Inflammatory macrophage treated with lipopolysaccharide for 1 hour (primary cell): ENCODE results near the gene RNF10.
"Not testable (repeated sequence)": the region's sequence is repeated elsewhere in the genome, so short reads cannot be mapped to it uniquely, and the experiment has no call there.

Experiments used
- DNase-seq, 2 donors: peaks; one replicate each; pipeline ENCODE4 v3.0.0-alpha.2; 2020 to 2022

Gene RNF10

DNA sequence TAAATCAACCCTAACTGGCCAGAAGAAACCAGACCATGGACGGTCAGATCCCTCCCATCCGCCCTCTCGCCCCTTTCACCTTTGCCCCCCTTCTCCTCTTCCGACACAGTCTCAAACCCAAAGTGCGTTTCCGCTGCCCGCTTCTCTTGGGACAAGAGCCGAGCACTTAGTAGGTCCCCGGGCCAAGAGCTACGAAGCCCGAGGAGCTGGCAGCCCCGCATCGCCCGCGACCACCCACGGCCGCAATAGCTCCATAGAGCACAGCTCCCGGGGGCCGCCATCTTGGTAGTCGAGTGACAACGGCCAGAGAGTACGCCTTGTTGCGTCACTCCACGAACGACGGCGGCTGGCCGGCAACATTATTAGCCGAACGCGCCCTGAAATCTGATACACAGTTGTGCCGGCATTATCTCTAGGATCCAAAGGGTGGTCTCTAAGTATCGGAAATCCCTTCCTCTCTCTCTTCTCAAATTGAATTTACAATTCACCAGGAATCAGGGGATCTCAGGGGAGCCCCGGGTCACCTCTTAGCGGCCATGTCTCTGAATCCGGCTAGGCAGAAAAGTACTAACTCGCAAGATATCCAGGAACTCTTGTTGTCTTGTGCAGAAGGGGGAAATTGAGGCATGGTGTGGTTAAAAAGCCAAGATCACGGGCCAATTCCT lies 5.2 kb upstream of the RNF10 start, which contains the start of gene COQ5:
Gene COQ5 (minus strand): TSS at position 298 of the 665 bp plus-strand sequence. CDS start 17 bp downstream, at position 281.
- DNase-seq, result peak; percentile 77 to 94

DNA sequence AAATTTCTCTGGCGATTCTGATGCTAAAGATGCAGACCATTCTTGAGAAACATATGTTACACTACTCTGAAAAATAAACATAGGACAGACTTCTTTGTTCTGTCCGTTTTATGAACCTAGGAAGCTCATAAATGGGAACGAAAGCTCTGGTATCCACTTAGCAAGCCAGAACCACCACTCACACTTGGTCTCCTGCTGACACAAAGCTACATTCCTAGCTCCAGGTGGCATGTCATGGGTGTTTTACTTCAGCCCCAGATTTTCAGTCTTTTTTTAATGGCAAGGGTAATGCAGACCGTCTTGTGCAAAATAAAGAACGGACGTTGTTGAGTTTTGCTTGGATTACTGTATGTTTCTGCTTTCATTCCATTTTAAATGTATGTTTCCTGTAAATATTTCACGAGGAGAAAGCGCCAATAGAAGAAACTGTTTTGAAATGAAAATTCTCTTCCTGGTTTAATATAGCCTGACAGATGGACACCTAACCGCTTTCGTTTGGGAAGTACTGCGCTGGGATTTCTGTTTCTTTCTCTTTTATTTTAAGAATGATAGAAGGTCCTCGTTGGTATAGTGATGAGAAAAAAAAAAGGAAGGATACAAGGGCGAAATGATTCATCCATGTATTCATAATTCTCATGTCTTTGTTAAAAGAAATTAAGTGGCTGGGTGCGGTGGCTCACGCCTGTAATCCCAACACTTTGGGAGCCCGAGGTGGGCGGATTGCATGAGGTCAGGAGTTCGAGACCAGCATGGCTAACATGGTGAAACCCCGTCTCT lies 4.3 kb upstream of the RNF10 start:
- peak; percentile 69 to 75 for DNase-seq

DNA sequence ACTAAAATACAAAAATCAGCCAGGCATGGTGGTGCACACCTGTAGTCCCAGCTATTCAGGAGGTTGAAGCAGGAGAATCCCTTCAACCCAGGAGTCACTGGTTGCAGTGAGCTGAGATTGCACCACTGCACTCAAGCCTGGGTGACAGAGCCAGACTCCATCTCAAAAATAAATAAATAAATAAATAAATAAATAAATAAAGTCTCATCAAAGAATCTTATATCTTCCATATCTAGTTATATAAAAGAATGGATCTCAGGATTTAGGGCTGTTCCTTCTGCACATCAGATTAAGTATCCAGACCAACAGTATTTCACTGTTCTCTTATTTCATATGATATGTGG lies 3.8 kb upstream of the RNF10 start:
- DNase-seq, result not testable (repeated sequence)

DNA sequence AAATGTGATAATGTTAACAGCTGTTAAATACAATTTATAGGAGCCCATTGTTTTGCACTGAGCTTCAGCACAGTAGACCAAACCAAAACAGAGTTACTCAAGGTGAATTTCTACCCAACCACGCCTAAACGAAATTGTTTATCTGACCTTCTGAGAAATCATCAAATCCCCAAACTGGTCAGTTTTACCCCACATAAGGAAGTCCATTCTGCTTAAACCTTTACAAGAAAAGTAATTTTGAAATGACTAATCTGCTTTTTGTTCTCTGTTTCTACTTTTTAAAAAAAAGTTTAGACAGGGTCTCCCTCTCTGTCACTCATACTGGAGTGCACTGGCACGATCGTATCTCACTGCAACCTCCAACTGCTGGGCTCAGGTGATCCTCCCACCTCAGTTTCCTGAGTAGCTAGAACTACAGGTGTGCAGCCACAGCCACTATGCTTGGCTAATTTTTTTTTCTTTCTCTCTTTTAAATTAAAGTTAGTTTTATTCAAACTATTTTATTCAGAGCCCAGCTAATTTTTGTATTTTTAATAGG lies 1.4 kb upstream of the RNF10 start:
- no peak for DNase-seq

DNA sequence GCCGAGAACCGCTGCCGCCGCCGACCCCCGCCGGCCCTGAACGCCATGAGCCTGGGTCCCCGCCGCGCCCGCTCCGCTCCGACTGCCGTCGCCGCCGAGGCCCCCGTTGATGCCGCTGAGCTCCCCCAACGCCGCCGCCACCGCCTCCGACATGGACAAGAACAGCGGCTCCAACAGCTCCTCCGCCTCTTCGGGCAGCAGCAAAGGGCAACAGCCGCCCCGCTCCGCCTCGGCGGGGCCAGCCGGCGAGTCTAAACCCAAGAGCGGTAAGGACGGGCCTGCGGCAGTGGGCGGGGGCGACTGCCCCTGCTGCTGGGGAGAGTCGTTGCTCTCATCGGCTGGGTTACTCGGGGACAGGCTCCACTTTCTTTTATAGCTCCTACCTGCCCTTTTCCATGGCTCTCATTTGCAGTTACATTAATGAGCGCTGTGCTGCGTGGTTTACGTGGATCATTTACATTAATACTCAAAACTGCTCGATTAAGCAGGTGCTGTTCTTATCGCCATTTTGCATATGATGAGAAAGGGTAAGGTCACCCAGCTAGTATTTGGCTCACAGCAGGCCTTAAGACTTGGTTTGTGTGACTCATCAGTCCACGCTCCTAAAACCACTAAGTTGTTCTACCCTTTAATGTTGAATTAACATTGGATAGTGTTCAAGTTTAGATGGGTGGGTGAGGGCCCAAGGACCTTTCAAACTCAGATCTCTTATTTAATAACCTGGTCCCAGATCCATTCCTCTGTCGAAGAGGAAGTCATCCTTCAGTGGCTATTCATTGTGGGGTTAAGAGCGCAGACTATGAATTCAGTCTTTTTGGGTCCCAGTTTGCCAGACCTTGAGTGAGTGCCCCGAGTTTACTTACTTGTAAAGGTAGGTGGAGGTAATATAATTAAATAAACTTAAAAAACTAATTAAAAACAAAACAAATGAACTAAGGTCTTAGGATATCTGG lies 823 bp downstream of the RNF10 start:
- DNase-seq, result peak; percentile 22 to 35

DNA sequence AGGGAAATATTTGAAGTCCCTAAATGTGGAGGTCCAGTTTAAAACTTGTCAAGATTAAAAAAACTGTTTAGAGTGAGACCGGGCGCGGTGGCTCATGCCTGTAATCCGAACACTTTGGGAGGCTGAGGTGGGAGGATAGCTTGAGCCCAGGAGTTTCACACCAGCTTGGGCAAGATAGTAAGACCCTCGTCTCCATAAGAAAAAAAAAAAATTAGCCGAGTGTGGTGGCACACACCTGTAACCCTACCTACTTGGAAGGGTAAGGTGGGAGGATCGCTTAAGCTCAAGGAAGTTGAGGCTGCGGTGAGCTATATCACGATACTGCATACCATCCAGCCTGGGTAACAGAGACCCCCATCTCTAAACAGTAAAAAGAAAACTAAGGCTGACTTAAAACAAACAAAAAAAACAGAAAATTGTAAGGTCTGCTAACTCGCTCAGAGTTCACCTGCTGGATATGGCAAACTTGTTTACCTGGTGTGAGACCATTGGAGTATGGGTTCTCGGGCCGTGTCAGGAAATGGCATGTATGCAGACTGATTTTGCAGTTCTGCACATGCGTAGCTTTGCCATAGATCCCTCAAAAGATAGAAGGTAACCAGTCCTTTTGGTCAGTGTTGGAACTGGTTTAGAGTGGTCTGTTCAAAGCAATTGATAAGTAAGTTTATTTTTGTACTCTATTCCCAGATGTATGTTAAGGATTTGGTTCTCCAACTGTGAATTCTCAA lies 2.1 kb downstream of the RNF10 start:
- DNase-seq, result no peak

DNA sequence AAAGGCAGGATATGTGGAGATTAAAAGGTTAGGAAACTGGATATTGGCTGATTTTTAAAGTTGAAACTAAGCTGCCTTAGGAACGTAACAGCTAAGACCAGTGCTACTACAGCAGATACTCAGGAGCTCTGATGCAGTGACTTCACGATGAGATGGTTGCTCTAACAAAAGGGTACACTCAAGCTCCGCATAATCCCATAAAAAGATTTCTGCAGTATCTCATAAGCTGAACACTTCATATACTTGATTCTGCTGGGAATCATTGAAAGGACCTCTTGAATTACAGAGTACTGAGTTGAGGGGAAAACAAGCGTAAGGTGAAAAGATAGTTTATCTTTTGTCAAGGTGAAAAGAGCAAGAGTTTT lies 3.7 kb downstream of the RNF10 start:
- no peak for DNase-seq

DNA sequence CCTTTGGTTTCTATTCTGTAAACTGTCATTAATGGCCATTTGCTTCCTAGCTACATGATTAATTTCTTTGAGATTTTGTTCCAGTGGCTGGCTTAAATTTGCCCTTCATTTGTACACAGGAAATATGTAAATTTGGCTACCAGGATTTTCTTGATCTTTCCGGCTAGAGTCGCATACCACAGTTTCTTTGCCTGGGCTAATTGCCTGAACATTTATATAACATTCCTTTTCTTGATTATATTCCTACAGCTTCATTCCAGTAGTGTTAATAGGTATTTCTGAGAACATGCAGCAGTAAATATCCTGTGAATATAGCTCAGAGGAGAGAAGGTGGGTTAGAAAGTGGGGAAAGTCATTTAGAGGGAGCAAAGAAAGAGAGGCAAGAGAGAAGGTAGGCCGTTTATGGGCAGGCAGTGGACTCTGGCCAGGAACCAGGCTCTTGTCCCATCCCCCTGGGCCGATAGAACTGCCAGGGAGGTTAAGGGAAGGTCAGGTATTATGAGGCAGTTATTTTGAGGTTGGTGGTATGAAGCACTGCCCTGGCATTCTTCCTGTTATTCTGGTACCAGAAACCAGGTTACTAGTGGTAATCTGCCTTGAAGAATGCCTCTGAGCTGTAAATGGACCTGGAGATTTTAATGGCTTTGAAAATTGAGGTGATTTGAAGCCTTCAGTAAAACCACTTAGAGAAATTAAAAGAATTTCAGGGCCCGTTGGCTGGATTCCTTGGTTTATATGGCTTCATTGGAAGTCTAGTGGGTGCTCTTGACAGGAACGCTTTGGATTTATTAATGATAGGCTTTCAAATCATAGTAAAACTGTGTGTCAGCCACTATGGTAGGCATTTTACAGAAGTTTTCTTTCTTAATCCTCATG lies 4.4 kb downstream of the RNF10 start:
- DNase-seq, result peak in 1 of 2 donors; percentile 20

DNA sequence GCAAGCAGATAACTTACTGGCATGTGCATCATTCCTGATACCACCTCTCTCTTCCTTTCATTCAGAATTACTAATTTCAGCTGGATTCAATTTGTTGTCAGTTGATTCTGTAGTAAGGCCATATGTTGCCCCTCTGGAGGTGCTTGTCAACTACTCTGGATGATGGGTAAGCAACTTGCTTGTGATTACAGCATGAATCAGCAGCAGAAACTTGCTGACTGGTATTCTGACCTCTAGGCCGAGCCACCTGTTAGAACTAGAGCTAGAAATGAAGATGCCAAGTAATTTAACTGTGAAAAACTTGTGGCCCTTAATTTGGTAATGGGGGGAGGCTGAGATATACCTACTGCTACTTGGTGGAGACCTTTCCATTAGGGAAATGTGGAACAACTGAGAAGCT lies 5.1 kb downstream of the RNF10 start:
- no peak for DNase-seq

DNA sequence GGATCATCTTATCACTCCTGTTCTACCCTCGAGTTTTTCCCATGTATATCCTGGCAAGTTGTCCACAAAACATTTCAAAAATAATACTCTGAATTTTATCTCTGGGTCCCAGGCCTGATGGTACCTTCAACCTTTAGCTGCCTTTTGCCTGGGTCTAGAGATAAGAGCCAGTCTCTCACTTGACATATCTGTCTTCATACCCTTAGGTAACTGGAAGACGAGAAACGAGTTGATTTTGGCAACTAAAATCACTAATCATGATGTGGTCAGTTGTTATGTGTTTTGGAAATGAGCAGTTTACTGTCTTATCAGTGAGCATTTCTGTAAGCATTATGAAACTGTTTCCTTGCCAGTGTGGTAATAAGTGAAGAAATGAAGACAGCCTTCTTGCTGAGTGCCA lies 6.3 kb downstream of the RNF10 start:
- peak; percentile 37 to 51 for DNase-seq

DNA sequence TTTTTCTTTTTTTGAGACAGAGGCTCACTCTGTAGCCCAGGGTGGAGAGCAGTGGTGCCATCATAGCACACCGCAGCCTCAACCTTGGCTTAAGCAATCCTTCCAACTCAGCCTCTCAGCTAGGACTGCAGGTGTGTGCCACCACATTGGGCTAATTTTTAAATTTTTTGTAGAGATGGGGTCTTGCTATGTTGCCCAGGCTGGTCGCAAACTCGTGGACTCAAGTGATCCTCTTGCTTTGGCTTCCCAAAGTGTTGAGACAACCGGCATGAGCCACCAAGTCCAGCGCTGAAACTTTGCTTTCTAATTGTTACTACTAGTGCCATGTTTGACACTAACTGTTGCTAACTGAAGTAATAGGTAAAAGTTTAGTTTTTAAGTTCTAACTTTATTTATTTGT lies 8.0 kb downstream of the RNF10 start:
- DNase-seq, result no peak

DNA sequence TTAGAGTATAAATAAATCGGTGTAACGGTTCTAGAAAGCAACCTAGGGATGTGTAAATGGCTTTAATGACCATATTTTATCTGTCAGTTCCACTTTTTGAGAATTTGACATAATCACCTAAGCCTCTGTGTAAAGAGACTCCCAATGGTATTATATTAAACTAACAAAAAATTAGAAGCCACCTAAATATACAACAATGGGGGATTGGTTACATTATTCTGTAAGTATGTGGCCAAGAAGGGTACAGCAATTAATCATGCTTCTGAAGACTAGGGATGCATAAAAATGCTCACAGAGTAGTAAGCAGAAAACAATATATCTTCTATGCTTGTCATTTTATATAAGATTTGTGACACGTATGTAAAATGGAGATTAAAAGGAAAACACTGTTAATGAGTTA lies 10.5 kb downstream of the RNF10 start:
- no peak for DNase-seq

DNA sequence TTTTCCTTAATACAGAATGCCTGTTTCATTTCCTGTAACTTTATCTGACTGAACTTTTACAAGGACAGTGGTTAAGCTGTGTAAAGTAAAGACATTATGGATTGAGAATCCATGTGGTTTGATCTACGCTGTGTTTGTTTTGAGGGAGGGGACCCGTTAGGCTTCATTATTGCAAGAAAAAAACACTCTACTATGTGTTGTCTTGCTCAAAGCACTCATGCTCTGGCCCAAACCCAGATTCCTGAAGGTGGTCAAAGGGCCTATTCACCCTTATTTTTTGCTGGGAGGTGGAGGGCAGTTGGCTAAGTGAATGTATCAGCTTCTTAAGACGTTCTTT lies 11.9 kb downstream of the RNF10 start:
- no peak for DNase-seq

DNA sequence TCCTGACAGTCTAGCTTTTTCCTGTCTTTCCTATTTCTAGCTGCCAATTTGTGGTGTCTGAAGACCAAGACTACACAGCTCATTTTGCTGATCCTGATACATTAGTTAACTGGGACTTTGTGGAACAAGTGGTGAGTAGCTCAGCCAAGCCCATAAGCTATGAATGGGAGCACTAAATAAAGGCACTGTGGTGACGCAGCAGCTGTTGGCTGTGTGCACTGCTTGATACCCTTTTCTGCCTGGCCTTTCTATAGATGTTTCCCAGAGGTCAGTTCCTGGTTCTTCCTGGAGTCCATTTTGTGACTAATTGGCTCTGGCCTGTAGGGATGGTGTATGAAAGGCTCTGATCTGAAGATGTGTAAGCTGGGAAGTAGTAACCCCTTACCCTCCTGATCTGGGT lies 20.5 kb downstream of the RNF10 start:
- no peak for DNase-seq

DNA sequence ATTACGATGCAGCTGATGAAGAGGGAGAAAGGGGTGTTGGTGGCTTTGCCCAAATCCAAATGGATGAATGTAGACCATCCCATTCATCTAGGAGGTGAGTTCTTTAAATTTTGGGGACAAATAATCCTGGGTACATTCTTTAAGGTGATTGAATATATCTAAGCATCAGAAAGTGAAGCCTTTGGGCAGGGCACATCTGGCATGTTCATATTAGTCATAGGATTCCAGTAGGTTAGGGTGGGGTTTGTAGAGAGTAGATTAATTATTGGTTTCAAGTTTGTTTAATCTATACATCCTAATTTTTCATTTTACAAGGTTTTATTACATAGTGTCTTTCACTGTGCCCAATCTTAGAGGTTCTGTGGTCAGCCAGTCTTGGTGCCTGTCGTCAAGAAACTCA lies 23.4 kb downstream of the RNF10 start:
- no peak for DNase-seq

DNA sequence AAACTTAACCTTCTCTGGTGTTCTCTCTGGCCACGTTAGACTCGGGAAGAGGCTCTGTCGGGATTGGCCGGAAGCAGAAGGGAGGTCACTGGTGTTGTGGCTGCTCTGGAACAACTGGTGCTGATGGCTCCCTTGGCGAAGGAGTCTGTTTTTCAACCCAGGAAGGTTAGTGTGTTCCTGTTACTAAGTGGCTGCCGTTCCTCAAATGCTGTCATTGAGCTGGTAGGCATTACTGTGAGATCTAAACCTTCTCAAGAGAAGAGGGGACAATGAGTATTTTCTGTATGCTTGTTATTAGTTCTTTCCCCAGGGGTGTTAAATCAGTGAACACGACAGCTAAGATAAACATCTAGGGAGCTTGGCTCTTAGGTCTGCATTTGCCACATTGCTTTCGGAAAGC lies 28.8 kb downstream of the RNF10 start:
- DNase-seq, result no peak

DNA sequence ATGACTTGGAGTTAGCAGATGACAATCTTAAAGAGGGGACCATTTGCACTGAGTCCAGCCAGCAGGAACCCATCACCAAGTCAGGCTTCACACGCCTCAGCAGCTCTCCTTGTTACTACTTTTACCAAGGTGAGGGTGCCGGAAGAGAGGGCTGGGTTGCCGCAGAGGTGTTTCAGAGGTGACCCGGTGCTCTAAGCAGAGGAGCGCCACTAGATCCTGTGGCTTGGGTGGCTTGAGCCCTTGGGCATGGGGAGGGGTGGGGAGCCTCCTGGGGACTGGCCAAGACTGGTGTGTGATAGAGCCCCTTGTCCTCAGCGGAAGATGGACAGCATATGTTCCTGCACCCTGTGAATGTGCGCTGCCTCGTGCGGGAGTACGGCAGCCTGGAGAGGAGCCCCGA lies 29.3 kb downstream of the RNF10 start:
- no peak for DNase-seq

DNA sequence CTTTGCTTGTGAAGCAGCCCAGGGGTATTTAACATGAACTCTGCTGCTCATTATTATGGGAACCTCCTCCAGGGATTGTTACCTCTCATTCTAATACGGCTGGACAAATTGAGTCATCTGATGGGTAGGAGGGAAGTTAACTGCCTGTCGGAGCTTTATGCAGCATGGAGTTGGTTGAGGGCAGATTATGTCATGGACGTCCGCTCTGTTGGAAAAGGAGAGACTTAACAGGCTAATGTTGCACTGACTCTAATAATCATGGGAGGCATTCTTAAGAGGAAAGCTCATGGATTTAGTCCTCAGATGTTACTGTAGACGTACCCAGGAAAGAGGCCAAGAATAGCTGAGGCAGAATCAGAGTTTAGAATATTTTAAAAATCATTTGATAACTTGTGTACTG lies 37.1 kb downstream of the RNF10 start:
- DNase-seq, result no peak

DNA sequence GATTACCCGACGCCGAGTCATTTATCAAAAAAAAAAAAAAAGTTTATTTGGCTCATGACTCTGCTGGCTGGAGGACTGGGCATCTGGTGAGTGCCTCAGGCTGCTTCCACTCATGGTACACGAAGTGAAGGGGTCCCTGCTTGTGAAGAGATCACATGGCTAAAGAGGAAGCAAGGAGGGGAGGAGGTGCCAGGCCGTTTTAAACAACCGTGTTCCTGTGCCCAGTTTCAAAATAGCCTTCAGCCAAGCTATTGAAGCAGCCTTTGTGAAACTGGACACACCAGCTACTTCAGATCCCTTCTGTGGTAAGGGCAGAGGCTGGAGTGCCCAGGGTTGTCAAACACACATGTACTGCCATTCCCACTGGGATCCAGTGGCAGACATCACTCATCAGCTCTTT lies 39.4 kb downstream of the RNF10 start:
- DNase-seq, result no peak

DNA sequence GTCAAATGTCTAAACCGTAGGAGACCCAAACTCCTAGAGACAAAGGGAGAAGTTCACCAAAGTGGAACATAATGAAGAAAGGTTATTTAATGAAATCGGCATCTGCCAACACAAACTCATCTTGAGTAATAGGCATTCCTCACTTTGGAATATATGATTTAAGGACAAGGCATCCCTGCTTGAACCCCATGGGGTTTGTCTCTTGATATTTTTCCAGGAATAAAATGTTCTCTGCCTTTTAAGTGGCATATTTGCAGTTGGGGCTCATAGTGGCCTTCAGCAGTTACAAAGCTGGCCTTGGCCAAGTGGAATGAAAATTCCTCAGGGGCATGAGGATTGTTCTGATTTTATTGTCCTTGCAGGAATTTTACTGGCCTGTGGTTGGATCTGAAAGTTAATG lies 40.0 kb downstream of the RNF10 start:
- DNase-seq, result no peak

DNA sequence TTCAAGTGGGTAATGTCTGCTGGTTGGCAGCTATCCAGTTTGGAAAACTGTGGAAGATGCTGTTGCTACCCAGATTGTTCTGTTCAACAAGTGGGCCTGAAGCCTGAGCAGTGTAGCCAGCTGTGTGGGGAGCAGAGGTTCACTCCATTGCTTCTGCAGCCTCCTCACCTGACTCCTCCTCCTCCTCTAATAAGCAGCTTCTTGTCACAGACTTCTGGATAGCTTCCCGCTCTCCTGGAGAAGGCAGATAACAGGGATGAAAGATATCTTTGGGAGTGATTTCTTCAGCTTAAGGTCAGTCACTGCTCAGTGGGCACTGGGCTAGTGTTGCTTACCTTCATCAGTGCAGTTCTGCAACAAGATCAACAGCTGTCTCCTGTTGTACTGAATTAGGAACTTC lies 45.0 kb downstream of the RNF10 start:
- DNase-seq, result no peak
